Neuronal stem cell (in vitro differentiated cells): ENCODE measurements around the gene ARHGAP11B.
"Not testable (repeated sequence)": the region's sequence is repeated elsewhere in the genome, so short reads cannot be mapped to it uniquely, and the experiment has no call there.

Experiments
- DNase-seq: peaks from one replicate; pipeline ENCODE4 v3.0.0-alpha.2; 2013; ENCODE audit warnings: low spot score
- H2AFZ ChIP-seq: one replicate; pipeline ENCODE4 v1.6.1; 2013; ENCODE audit warnings: mild to moderate bottlenecking, low read length, inconsistent platforms
- H2AK5ac ChIP-seq: 2 replicates; pipeline ENCODE4 v1.6.1; 2013; ENCODE audit warnings: low read depth, mild to moderate bottlenecking, inconsistent platforms, low read length, moderate library complexity, mixed read lengths
- H2BK120ac ChIP-seq: 2 replicates; pipeline ENCODE4 v1.6.1; 2013; ENCODE audit warnings: low read depth, mild to moderate bottlenecking, inconsistent platforms, low read length, moderate library complexity, mixed read lengths
- H2BK12ac ChIP-seq: one replicate; pipeline ENCODE4 v1.6.1; 2013; ENCODE audit warnings: low read length, inconsistent platforms
- H2BK15ac ChIP-seq: 2 replicates; pipeline ENCODE4 v1.6.1; 2013; ENCODE audit warnings: mild to moderate bottlenecking, low read length, inconsistent platforms, mixed read lengths
- H2BK5ac ChIP-seq: one replicate; pipeline ENCODE4 v1.6.1; 2013; ENCODE audit warnings: inconsistent platforms, mild to moderate bottlenecking, low read length, moderate library complexity
- H3K14ac ChIP-seq: one replicate; pipeline ENCODE4 v1.6.1; 2013; ENCODE audit warnings: low read length, inconsistent platforms
- H3K18ac ChIP-seq: 2 replicates; pipeline ENCODE4 v1.6.1; 2013; ENCODE audit warnings: low read length, inconsistent platforms
- H3K23ac ChIP-seq: 2 replicates; pipeline ENCODE4 v1.6.1; 2013; ENCODE audit warnings: low read depth, mild to moderate bottlenecking, mixed read lengths, low read length, inconsistent platforms; ENCODE audit not compliant: poor library complexity
- H3K27ac ChIP-seq: replicated peaks from 3 replicates; pipeline ENCODE4 v1.5.1; 2013; ENCODE audit warnings: low read length, inconsistent platforms
- H3K27me3 ChIP-seq, 3 experiments: 2 replicates each; pipeline ENCODE4 v1.6.1; 2013; ENCODE audit warnings: low read length in 3 of 3, mild to moderate bottlenecking in 2 of 3, inconsistent platforms in 1 of 3, low read depth in 1 of 3, mixed read lengths in 1 of 3, moderate library complexity in 1 of 3; ENCODE audit not compliant: control insufficient read depth in 3 of 3, insufficient read depth in 3 of 3
- H3K36me3 ChIP-seq, 2 donors: replicated peaks in 1 of 2; 2 replicates each; pipeline ENCODE4 v1.6.1; 2013; ENCODE audit warnings: low read length in 2 of 2; ENCODE audit not compliant: control insufficient read depth in 2 of 2, insufficient read depth in 2 of 2
- H3K4ac ChIP-seq: 2 replicates; pipeline ENCODE4 v1.6.1; 2013; ENCODE audit warnings: inconsistent platforms, mild to moderate bottlenecking, low read length, moderate library complexity
- H3K4me1 ChIP-seq, 2 donors: 1 replicate in 1 of 2; 2 replicates in 1 of 2; pipeline ENCODE4 v1.6.1; 2013; ENCODE audit warnings: low read length in 2 of 2, low read depth in 1 of 2; ENCODE audit not compliant: control insufficient read depth in 2 of 2, insufficient read depth in 1 of 2
- H3K4me2 ChIP-seq: one replicate; pipeline ENCODE4 v1.6.1; 2013; ENCODE audit warnings: mild to moderate bottlenecking, low read length, inconsistent platforms; ENCODE audit not compliant: insufficient read depth, poor library complexity, severe bottlenecking
- H3K4me3 ChIP-seq, 2 donors: 2 replicates each; pipeline ENCODE4 v1.5.1; 2013; ENCODE audit warnings: low read length in 2 of 2, mild to moderate bottlenecking in 2 of 2, inconsistent platforms in 1 of 2, moderate library complexity in 1 of 2
- H3K79me1 ChIP-seq: one replicate; pipeline ENCODE4 v1.6.1; 2013; ENCODE audit warnings: low read depth, mild to moderate bottlenecking, inconsistent platforms, low read length, moderate library complexity
- H3K9ac ChIP-seq: one replicate; pipeline ENCODE4 v1.6.1; 2013; ENCODE audit warnings: mild to moderate bottlenecking, low read depth, low read length, inconsistent platforms; ENCODE audit not compliant: poor library complexity
- H3K9me3 ChIP-seq, 2 donors: replicated peaks in 1 of 2; 2 replicates each; pipeline versions ENCODE3 to v1.6.1; 2013; ENCODE audit warnings: low read length in 2 of 2, mild to moderate bottlenecking in 2 of 2, inconsistent platforms in 1 of 2, low read depth in 1 of 2, mixed read lengths in 1 of 2, moderate library complexity in 1 of 2; ENCODE audit not compliant: control insufficient read depth in 2 of 2, insufficient read depth in 1 of 2
- H4K8ac ChIP-seq: one replicate; pipeline ENCODE4 v1.6.1; 2013; ENCODE audit warnings: low read depth, mild to moderate bottlenecking, inconsistent platforms, low read length, moderate library complexity
- H4K91ac ChIP-seq: one replicate; pipeline ENCODE4 v1.6.1; 2013; ENCODE audit warnings: low read length, low read depth, mild to moderate bottlenecking, inconsistent platforms; ENCODE audit not compliant: poor library complexity
- WGBS, 2 donors: extraction: QIAGEN DNeasy Blood & Tissue Kit; methylation state at CpG; one replicate each; pipeline ENCODE4 v1.1.7; 2013; ENCODE audit warnings: missing lambda C conversion rate in 2 of 2, mixed read lengths in 1 of 2; ENCODE audit not compliant: insufficient read length in 2 of 2, insufficient replicate concordance in 1 of 2; ENCODE audit errors: extremely low coverage in 2 of 2; 5-methylcytosine and 5-hydroxymethylcytosine counted together

Gene ARHGAP11B

DNA sequence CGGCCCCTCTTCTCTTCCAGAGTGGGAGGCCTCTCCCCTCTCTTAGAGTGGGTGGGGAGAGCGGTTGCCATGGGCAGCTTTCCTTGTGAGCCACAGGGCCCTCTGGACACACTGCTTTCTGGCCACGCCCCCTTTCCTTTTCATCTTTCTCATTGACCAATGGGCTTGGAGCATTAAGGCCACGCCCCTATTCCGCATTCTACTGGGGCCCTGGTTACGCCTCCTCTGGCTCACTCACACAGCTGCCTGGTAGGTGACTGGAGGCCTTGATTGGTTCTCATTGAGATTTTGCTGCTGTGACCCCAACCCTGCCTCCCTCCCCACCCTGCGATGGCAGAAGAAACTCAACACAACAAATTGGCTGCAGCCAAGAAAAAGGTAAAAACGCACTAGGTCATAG, 22.1 kb upstream of the ARHGAP11B start, which contains the start of gene GOLGA8H:
TSS of gene GOLGA8H (plus strand) at position 233 of the 400 bp plus-strand sequence. CDS start at position 331, 98 bp downstream.
- not testable (repeated sequence) for H3K14ac ChIP-seq, H2BK12ac ChIP-seq, H3K9me3 ChIP-seq, H3K79me1 ChIP-seq, H2BK120ac ChIP-seq, H3K4ac ChIP-seq, H3K4me2 ChIP-seq, DNase-seq, H2AFZ ChIP-seq, H3K18ac ChIP-seq, H4K91ac ChIP-seq, H2AK5ac ChIP-seq, H3K9ac ChIP-seq, H2BK15ac ChIP-seq, H3K23ac ChIP-seq, H3K4me1 ChIP-seq, H4K8ac ChIP-seq, H3K27ac ChIP-seq, H2BK5ac ChIP-seq, H3K36me3 ChIP-seq, H3K4me3 ChIP-seq, H3K27me3 ChIP-seq
- no CpG with 5 or more reads among the region's 8 CpGs for WGBS, 2 donors

DNA sequence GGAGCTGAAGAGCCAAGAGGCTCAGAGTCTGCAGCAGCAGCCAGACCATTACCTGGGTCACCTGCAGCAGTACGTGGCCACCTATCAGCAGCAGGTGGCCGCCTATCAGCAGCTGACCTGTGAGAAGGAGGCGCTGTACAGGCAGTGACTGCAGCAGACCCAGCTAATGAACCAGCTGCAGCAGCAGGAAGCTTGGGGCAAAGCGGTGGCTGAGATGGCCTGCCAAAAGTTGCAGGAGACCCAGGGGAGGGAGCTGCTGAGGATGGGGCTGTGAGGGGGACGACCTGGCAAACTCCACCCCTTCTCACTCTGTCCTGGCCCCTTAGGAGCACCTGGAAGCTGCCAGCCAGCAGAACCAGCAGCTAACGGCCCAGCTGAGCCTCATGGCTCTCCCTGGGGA, 13.7 kb upstream of the ARHGAP11B start:
- H3K4me3 ChIP-seq, H3K9ac ChIP-seq, H2BK5ac ChIP-seq, H3K14ac ChIP-seq, H3K27ac ChIP-seq, H2BK15ac ChIP-seq, H2BK12ac ChIP-seq, H3K4me2 ChIP-seq, H3K79me1 ChIP-seq, H4K8ac ChIP-seq, H2AK5ac ChIP-seq, H3K36me3 ChIP-seq, H4K91ac ChIP-seq, H2BK120ac ChIP-seq, H3K27me3 ChIP-seq, DNase-seq, H3K9me3 ChIP-seq, H3K23ac ChIP-seq, H2AFZ ChIP-seq, H3K4me1 ChIP-seq, H3K18ac ChIP-seq, H3K4ac ChIP-seq: not testable (repeated sequence)
- WGBS, 2 donors, result no CpG with 5 or more reads among the region's 6 CpGs

DNA sequence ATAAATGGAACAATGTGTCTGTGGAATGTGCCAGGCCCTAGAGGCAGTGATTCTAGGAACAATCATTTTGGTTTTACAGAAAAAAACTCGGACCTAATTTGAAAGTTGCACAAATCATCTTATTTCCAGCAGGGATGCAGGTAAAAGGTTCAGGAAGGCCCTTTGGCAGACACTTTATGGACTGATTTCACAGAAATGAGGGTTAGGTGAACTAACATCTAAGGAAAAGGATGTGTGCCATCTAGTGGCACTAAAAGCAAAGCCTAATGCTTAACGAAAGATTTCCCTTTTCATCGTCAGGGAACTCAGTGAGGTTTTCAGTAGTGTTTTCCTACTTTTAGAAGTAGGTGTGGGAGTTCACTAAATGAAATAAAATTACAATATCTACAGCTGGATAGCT, 4.6 kb upstream of the ARHGAP11B start:
- H2BK12ac ChIP-seq, H3K4me2 ChIP-seq, H3K27me3 ChIP-seq, H3K27ac ChIP-seq, H3K18ac ChIP-seq, H4K8ac ChIP-seq, H3K9ac ChIP-seq, H3K4me1 ChIP-seq, H2BK5ac ChIP-seq, H3K9me3 ChIP-seq, H2AK5ac ChIP-seq, H2BK15ac ChIP-seq, H4K91ac ChIP-seq, H3K14ac ChIP-seq, H2BK120ac ChIP-seq, H3K36me3 ChIP-seq, H3K4me3 ChIP-seq, DNase-seq, H3K23ac ChIP-seq, H2AFZ ChIP-seq, H3K79me1 ChIP-seq, H3K4ac ChIP-seq: not testable (repeated sequence)
- WGBS, 2 donors, result no CpG with 5 or more reads among the region's 3 CpGs

- peak overlapping the region; percentile 93 for H2AFZ ChIP-seq
- WGBS, 2 donors, result no CpG with 5 or more reads among the region's 22 CpGs
- H3K18ac ChIP-seq, H4K8ac ChIP-seq, H3K36me3 ChIP-seq, H4K91ac ChIP-seq, H3K9me3 ChIP-seq, H3K4me1 ChIP-seq, H3K14ac ChIP-seq, H2BK5ac ChIP-seq, H3K4ac ChIP-seq, H2BK120ac ChIP-seq, H2AK5ac ChIP-seq, H2BK12ac ChIP-seq, H3K79me1 ChIP-seq, H3K27me3 ChIP-seq, H2BK15ac ChIP-seq, H3K23ac ChIP-seq: not testable (repeated sequence)
- peak overlapping the region; percentile 29 for H3K27ac ChIP-seq
- H3K9ac ChIP-seq, result peak overlapping the region; percentile 77
- peak overlapping the region; percentile 54 to 87 for H3K4me3 ChIP-seq
- DNase-seq, result peak; percentile 29
- peak overlapping the region; percentile 37 for H3K4me2 ChIP-seq
Observed at GRCh38 chr15:30626194-30626565, 252 bp downstream of the ARHGAP11B start.
